ENCODE results near the gene NPW.

GRCh38 chr16:2040041-2040786 lies 20.6 kb downstream of the NPW start:
- TF ChIP-seq, protein P1, sequence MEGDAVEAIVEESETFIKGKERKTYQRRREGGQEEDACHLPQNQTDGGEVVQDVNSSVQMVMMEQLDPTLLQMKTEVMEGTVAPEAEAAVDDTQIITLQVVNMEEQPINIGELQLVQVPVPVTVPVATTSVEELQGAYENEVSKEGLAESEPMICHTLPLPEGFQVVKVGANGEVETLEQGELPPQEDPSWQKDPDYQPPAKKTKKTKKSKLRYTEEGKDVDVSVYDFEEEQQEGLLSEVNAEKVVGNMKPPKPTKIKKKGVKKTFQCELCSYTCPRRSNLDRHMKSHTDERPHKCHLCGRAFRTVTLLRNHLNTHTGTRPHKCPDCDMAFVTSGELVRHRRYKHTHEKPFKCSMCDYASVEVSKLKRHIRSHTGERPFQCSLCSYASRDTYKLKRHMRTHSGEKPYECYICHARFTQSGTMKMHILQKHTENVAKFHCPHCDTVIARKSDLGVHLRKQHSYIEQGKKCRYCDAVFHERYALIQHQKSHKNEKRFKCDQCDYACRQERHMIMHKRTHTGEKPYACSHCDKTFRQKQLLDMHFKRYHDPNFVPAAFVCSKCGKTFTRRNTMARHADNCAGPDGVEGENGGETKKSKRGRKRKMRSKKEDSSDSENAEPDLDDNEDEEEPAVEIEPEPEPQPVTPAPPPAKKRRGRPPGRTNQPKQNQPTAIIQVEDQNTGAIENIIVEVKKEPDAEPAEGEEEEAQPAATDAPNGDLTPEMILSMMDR (IDR thresholded peaks at IDR 0.05), result no peak
- TF ChIP-seq POLR2AphosphoS5 (IDR thresholded peaks at IDR 0.05), result no peak
- no peak for TF ChIP-seq POLR2A (IDR thresholded peaks at IDR 0.05; ENCODE audit: low read depth)

Measured in esophagus muscularis mucosa (tissue), 3 donors.